HG03342 (cell line): ENCODE measurements around the gene STPG3.

Experiments used
- ATAC-seq: cut with Tn5 transposase; IDR thresholded peaks from one replicate; pipeline ENCODE4 v1.9.1; 2021; ENCODE audit warnings: mild to moderate bottlenecking, moderate library complexity; ENCODE audit not compliant: unreplicated experiment

Gene STPG3

GRCh38 chr9:137278061-137278701 lies 27.1 kb downstream of the STPG3 start:
- ATAC-seq = no peak

GRCh38 chr9:137278721-137279711 lies 27.9 kb downstream of the STPG3 start:
- ATAC-seq = no peak

- ATAC-seq = no peak
Measured at GRCh38 chr9:137279741-137280473, 28.8 kb downstream of the STPG3 start.

GRCh38 chr9:137280474-137281344 lies 29.6 kb downstream of the STPG3 start:
- ATAC-seq = no peak

GRCh38 chr9:137281345-137282116 lies 30.4 kb downstream of the STPG3 start:
- ATAC-seq = no peak

GRCh38 chr9:137286975-137287383 lies 35.9 kb downstream of the STPG3 start:
- ATAC-seq = peak; percentile 23

GRCh38 chr9:137293094-137293481 lies 42.0 kb downstream of the STPG3 start:
- ATAC-seq = no peak

- ATAC-seq = no peak
Measured at GRCh38 chr9:137293482-137294090, 42.5 kb downstream of the STPG3 start.

- no peak for ATAC-seq
Measured at GRCh38 chr9:137294091-137294680, 43.1 kb downstream of the STPG3 start.

- ATAC-seq = no peak
Measured at GRCh38 chr9:137294681-137295237, 43.7 kb downstream of the STPG3 start.

- ATAC-seq = peak; percentile 62
Measured at GRCh38 chr9:137295238-137295811, 44.2 kb downstream of the STPG3 start.

GRCh38 chr9:137295849-137296669 lies 45.0 kb downstream of the STPG3 start:
- no peak for ATAC-seq

- no peak for ATAC-seq
Measured at GRCh38 chr9:137296670-137297664, 45.9 kb downstream of the STPG3 start.

- no peak for ATAC-seq
Measured at GRCh38 chr9:137297966-137298365, 46.9 kb downstream of the STPG3 start.

GRCh38 chr9:137298401-137299202 lies 47.5 kb downstream of the STPG3 start:
- no peak for ATAC-seq
